GM18907 (cell line): ENCODE data around the gene LPIN3.
"Not testable (repeated sequence)": the region's sequence is repeated elsewhere in the genome, so short reads cannot be mapped to it uniquely, and the experiment has no call there.

Experiments
- ATAC-seq: cut with Tn5 transposase; IDR thresholded peaks from one replicate; pipeline ENCODE4 v1.9.1; 2021; ENCODE audit warnings: mild to moderate bottlenecking, moderate library complexity; ENCODE audit not compliant: unreplicated experiment

LPIN3 gene

GRCh38 chr20:41340327-41341055, at the start of gene LPIN3:
Gene LPIN3, plus strand, starts transcription at chr20:41340821. Its CDS starts 4,983 bp downstream, at chr20:41345804.
- ATAC-seq = peak; percentile 32

- ATAC-seq = no peak
Measured at GRCh38 chr20:41293269-41294037, 47.2 kb upstream of the LPIN3 start.

GRCh38 chr20:41299899-41300298, 40.7 kb upstream of the LPIN3 start:
- ATAC-seq = no peak

DNA sequence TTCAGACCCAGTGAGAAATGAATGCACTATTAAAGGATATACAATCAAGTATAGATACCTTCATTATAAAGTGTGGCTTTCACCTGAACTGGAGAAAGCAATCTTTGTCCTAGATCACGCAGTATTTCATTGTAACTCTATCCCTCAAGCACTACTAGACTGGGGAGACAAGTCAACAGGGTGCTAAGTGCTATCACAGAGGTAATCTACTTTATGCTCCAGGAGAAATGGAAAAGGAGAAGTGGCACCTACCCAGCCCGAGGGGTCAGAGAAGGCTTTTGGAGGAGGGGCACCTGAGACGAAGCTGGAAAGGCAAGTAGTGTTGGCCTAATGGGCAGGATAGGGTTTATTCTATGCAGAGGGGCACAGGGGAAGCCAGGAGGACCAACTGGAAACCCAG, 40.2 kb upstream of the LPIN3 start:
- ATAC-seq = no peak

GRCh38 chr20:41300886-41301285, 39.7 kb upstream of the LPIN3 start:
- ATAC-seq = no peak

DNA sequence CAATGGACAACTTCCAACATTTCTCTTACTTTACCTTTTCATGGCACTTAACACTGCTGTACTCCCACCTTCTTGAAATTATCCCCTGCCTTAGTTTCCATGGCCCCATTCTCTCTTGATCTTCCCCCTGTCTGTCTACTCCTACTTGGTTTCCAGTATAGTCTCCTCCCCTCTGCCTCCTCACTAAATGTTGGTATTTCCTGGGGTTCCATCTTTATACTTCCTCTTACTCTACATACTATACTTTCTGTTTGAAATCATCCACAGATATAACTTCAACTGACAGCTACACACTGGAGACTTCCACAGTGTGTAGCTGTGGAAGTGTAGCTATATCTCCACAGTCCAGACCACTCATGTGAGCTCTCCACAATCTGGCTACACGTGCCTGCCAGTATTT, 36.6 kb upstream of the LPIN3 start:
- ATAC-seq = no peak

DNA sequence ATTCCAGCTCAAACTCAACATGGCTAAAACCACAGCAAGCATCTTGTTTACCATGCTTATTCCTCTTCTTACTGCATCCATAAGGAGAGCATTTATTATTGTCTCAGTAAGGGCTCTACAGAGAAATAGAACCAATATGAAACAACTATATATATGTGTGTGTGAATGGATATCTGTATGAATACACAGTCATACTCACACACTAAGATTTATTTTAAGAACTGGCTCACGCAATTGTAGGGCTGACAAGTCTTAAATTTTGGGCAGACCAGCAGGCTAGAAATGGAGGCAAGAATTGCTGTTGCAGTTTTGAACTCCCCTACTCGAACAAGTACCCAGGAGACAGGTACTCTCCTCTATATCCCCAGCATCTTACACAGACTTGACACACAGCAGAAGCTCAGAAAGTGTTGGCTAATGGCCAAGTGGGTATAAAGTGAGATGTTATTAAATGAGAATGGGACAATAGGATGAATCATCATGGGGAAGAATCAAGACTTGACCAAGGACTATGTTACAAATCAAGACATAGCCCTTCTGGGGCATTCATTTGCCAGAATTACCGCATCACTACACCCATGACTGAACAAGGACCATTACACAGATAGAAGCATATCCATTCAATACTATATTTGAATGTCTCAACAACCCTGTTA, 36.1 kb upstream of the LPIN3 start:
- no peak for ATAC-seq

GRCh38 chr20:41306061-41306727, 34.4 kb upstream of the LPIN3 start:
- peak; percentile 85 for ATAC-seq

DNA sequence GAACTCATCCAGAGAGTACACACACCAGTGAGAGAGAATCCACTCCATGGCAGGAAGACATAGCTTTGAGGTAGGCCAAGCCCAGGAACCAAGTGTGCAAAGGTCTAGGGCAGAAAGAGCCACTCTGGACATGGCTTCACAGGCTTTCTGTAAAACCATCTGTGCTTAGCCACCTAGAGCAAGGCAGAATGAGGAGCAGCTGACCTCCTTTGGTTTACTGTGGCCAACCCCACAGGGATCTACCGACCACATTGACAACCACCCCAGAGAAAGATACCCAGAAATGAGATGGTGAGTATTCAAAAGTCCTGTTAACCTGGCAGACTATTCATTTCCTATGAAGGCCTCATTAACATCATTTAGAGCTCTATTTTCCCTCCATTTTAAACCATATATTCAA, 33.6 kb upstream of the LPIN3 start:
- no peak for ATAC-seq

DNA sequence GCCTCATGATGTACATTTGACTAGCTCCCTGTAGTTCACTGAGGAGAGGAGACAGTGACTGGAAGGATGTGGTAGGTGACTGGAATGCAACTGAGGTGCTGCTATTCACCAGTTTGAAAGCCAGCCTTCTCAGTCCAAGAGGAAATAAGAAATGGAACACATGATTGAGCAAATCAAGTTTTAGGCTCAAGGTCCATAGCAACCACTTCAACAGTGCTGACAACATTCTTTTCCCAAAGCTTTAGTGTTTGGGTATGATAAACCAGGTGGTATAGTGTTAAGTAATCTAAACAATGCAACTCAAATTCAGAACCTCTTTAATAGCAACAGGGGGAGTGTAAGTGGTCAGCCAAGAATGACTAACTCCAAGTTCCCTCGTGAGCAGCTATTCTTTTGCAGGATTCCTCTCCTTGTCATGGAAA, 32.3 kb upstream of the LPIN3 start:
- no peak for ATAC-seq

DNA sequence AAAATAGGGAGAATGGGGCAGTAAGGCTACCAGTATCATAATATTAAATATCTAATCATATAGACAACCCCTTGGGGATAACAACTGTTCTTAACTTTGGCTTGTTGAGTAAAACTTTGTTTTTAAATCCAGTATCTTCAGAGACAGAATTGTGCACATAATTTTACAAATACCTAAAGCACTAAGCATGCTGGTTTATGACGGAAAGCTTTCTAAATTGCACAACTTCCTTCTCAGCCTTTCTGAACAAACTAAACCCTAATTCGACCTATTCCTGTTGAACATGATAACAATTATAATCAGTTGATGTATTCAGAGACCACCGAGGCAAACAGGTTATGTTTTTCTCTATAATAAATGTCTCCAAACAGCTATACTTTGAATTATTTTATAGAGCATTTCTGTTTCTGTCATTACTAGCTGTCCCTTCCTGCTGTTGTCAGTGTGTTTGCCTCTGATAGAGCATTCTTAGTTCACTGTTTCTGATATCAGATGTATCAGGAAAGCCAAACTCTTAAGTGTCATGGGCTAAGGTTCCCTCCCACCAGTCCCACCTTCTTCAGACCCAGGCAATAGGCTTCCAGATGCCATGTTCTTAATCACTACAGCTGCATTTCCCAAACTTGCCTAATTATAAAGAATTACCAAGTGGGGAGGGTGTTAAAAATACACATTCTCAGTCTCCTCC, 31.8 kb upstream of the LPIN3 start:
- ATAC-seq = no peak

GRCh38 chr20:41309817-41310216, 30.8 kb upstream of the LPIN3 start:
- ATAC-seq = no peak

- ATAC-seq = not testable (repeated sequence)
Measured at GRCh38 chr20:41312009-41312408, 28.6 kb upstream of the LPIN3 start.

- no peak for ATAC-seq
Measured at GRCh38 chr20:41314386-41314785, 26.2 kb upstream of the LPIN3 start.

DNA sequence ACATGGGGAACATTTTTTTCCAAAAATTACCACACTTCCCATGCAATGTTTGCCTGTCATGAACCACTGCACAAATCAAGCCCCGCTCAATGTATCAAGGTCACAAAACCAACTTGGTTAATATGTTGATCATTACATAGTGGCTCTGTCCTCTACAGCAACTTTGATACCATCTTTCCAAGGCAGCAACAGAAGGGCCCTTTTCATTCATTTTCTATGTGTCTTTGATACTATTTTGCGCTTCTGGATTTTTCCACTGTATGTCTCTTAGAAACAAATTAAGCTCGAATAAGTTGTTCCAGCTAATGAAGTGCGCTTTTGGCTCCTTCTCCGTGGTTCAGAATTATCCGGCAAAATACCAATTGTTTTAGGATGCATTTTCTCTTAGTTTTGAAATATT, 24.6 kb upstream of the LPIN3 start:
- no peak for ATAC-seq

DNA sequence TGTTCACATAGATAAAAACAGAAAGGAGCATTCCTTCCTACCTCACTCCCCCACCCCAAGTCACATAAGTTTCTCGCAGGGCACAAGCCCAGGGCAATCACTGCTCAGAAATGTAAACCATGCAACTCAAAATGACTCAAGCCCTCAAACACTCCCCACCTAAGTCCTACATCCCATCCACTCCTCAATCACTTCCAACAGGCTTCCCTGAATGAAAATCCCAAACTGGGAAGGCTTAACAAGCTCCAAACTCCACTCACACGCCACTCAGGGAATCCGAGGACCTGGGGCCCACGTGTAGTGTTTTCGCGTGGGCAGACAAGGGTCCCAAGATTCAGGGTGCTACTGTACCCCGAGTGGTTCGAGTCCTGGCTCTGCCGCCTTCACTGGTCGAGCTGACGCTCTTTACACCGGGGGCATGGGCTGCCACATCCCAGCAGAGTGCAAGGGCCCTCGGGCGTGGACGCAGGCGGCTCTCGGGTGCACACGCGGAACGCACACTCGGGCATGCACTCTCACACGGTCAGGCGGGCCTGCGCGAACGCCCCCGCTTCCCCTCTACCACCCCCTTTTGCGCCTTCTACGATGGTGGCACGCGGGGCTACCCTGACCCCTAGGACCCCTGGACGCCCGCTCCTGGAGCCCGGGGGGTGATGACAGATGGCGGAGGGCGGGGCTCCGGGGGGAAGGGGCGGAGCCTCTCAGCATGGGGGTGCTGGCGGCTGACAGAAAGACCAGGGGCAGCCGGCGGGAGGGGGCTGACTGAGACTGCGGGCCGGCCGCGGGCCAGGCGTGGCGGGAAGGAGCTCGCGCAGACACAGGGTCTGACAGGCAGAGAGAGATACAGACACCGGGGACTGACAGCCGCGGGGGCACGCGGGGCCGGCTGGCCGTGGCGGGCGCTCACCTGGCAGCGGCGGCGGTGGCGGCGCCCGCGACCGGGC, 23.7 kb upstream of the LPIN3 start:
- ATAC-seq = peak; percentile 69

DNA sequence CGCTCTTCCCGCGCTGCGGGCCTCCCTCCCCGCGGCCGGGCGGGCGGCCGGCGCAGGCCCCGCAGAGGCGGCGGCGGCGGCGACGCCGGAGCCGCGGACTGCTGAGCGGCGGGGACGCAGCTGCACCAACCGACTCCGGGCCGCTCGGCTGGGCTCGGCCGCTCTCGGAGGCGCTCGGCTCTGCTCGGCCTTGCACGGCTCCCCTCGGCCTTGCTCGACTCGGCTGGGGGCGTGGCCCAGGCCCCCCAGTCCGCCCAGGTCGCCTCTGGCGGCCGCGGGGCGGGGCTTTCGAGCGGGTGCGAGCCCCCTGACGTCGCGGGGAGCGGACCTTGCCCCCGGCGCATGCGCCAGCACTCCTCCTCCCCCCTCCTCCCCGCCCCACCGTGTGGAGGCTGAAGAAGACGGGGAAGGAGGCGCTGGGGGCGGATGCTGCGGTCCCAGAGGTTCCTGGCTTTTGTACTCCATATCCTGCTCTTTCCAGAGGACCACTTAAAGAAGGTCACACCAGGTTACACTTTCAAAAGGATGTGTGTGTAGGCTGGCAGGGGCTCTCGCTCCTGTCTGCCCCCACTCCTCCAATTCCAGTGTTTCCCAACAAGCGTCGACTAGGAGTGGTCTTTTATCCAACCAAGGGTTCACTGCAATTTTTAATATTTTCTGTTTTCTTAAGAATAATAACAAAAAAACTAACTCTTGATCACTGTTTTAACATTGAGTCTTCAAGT, 22.9 kb upstream of the LPIN3 start, which contains the start of gene ZHX3:
Gene ZHX3 (minus strand): TSS at position 186 of the 725 bp plus-strand sequence. CDS start 112,815 bp downstream, outside the sequence.
- peak; percentile 98 for ATAC-seq

- no peak for ATAC-seq
Measured at GRCh38 chr20:41318271-41318649, 22.4 kb upstream of the LPIN3 start.

GRCh38 chr20:41320441-41320840, 20.2 kb upstream of the LPIN3 start:
- ATAC-seq = no peak
